HG03095 (cell line): ENCODE measurements around the gene PCNT.

Experiments used
- ATAC-seq: cut with Tn5 transposase; IDR thresholded peaks from one replicate; pipeline ENCODE4 v1.9.1; 2021; ENCODE audit warnings: moderate library complexity; ENCODE audit not compliant: unreplicated experiment

The PCNT gene

DNA sequence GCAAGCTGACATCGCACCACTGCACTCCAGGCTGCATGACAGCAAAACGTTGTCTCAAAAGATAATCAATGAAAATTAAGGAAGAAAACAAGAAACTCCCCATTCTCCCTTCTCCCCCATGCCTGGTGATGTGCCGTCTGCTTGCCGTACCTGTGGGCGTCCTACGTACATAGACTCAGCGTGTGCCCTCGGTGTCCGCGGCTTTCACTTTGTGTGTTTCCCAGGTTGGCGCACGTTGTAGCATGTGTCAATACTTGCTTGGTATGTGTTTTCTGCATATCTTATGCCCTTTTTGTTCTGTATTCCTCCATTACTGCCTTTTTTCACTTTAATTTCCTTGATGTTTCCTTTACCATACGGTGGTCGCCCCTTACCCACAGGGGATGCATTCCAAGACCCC lies 53.8 kb downstream of the PCNT start:
- ATAC-seq = no peak

DNA sequence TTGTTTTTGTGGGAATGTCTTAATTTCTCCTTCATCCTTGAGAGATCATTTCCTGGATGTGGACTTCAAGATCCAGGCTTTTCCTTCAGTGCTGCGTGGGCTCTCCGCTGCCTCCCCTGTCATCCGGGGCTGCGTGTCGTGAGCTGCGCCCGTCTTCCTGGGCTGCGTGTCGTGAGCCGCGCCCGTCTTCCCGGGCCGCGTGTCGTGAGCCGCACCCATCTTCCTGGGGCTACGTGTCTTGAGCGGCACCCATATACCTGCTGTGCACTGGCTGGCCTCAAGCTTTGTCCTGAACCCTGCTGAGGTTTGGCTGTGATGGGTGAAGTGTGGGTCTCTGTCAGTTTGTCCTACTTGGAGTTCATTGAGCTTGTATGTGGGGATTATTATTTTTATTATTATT lies 55.1 kb downstream of the PCNT start:
- ATAC-seq = no peak

DNA sequence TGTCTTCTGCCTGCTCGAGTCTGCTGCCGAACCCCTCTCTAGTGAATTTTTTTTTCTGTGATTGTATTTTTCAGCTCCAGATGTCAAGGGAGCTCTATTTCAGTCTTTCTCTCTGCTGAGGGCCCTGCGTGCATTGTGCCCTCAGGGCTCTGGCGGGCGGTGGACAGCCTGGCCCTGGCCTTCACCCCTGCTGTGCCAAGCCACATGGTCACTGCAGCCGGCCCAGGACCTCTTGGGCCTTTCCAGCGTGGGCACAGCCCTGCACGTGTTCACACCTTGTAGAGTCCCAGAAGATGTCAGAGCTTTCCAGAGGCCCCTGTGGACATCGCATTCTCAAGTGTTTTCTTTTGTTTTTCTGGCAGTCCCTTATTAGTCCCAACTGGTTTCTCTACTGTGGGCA lies 55.7 kb downstream of the PCNT start:
- no peak for ATAC-seq

DNA sequence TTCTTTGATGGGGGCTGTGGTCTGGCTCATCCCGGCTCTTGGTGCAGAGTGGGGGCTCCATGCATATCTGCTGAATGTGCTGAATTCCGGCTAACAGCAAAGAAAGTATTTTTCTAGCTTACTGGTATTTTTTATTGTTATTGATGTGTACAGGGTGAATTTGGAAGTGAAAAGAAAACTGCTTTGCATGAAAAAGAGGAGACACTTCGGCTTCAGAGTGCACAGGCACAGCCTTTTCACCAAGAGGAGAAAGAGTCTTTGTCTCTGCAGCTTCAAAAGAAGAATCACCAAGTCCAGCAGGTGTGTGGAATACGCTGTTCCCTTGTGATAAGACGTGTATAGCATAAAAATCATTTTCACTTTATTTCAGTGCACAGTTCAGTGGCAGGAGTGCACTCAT lies 57.6 kb downstream of the PCNT start:
- ATAC-seq = no peak

DNA sequence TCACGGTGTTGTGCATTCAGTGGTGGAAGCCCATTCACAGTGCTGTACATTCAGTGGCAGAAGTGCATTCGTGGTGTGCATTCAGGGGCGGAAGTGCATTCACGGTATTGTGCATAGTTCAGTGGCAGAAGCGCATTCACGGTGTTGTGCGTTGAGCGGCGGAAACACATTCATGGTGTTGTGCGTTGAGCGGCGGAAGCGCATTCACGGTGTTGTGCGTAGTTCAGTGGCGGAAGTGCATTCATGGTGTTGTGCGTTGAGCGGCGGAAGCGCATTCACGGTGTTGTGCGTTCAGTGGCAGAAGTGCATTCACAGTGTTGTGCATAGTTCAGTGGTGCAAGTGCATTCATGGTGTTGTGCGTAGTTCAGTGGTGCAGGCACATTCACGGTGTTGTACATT lies 60.6 kb downstream of the PCNT start:
- no peak for ATAC-seq

DNA sequence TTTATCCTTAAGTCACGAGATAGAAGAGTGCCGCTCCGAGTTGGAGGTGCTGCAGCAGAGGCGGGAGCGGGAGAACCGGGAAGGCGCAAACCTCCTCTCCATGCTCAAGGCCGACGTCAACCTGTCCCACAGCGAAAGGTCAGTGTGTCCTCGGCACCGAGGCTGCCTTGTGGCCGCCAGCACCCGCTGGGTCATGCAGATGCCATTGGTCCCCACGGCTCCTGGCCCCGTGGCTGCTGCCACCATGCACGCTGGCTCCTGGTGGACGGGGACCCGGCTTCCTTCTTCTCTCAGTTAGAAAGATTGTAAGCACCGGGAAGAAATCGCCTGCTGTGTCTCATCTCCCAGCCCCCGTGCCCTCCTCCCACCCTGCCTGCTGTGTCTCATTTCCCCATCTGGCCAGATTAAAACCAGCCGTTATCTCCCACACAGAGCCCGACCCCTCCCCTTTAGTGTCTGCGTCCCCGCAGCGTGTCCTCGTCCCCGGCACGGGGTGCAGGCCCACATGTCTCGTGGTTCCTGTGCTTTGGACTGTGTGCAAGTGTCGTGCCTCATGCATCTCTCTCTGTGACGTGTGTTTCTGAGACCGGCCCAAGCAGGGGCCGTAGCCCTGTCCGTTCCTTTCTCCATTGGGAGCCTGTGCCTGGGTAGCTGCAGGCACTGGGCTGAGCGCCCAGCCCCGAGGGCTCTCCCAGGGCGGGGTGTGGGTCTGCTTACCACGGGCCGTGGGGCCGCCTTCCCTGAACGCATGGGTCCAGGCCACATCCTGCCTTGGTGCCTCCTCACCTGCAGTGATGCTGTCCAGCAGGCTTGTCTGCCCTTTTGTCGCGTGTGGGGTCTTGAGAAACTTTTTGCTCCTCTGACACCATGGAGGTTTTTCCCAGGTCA lies 62.1 kb downstream of the PCNT start:
- no peak for ATAC-seq

DNA sequence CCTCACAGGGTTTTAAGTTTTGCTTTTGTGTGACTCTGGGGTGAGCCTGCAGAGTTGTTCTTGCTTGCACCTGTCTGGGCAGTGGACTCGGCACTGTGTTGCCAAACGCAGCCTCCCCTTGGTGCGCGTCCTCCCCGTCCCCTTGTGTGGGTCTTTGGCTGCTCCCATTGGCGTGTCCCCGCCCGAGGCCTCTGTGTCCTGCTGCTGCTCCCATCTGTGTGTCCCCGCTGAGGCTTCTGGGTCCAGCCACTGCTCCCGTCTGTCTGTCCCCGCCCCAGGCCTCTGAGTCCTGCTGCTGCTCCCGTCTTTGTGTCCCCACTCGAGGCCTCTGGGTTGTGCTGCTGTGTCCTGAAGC lies 62.8 kb downstream of the PCNT start:
- no peak for ATAC-seq

DNA sequence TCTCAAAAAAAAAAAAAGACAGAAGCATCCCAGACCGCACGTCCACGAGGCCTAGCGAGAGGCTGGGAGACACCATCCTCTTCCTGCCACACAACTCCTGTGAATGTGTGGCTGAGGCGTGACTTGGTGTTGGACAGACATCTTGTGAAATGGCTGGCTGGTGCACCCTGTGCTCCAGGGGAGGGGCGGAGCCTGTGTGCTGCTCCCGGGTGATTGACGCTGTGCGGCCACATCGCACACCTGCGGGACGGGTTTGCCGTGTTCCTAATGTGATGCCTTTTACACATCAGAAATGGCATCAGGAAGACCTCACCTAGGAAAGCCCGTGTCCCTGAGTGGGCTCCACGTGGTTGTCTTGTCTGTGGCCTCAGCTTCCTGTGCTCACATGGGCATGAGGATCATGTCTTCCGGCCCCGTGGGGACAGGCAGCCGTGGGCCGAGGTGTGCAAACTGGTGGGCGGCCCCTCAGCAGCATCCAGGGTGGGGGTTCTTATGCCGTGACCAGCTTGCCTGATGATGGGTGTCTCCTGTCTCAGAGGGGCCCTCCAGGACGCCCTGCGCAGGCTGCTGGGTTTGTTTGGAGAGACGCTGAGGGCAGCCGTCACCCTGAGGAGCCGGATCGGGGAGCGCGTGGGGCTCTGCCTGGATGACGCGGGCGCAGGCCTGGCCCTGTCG lies 64.4 kb downstream of the PCNT start:
- ATAC-seq = no peak

DNA sequence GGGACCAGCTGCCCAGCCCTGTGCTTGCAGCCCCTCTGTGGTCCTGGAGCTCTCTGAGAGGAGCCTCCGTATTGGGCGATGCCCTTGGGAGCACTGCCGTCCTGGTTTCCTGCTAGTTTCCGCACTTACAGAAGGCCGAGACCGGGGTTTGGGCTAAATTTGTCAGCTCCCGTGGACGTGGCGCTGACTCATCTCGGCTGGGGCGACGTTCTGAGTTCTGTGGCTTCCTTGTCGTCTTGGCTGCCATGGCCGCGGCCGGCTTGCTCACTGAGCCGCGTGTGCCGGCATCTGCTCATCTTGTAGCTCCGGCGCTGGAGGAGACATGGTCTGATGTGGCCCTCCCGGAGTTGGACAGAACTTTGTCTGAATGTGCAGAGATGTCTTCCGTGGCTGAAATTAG lies 64.9 kb downstream of the PCNT start:
- no peak for ATAC-seq

DNA sequence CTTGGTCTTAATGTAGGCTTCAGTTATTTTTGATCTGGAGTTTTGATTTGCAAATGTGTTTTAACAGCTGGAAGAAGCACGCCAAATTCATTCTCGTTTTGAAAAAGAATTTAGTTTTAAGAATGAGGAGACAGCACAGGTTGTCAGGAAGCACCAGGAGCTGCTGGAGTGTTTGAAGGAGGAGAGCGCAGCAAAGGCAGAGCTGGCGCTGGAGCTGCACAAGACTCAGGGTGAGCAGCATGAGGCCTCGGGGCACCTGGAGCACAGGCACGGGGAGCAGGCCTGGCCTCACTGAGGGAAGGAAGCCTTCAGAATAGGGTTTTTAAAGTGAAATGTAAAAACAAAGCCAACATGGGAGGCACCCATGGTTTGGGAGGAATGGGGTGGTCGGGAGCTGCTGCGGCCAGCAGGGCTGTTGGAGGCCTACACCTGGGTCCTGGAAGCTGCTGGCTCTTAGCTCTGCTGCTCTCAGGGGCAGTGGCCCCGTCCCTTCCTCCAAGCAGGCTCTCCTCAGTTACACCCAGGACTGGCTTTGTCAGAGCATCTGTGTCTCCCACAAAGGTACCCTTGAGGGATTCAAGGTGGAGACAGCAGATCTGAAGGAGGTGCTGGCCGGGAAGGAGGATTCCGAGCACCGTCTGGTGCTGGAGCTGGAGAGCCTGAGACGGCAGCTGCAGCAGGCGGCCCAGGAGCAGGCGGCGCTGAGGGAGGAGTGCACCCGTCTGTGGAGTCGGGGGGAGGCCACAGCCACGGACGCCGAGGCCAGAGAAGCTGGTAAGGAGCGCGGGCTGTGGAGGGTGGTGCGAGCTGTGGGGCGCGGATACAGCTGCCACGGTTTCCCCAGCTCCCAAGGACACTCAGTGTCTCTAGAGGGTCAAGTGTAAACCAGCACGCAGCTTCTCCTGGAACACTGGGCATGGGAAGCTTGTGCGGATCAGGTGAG lies 66.9 kb downstream of the PCNT start:
- ATAC-seq = no peak

DNA sequence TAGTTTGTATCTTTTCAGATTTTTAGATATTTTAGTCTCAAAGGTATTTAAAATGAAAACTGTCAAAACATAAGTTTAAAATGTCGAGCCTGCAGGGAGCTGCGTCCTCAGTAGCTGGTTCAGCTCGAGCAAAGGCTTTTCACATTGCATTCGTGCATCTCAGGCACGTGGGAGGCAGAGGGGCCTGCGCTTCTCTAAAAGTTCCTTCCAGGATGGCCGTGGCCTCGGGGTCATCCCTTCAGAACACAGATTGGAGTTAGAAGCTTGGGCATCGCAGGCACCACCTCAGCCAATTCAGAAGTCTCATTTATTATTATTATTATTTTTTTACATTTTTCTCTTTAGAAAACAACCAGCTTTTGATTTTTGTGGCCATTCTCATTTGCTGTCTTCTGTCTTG lies 67.8 kb downstream of the PCNT start:
- no peak for ATAC-seq

DNA sequence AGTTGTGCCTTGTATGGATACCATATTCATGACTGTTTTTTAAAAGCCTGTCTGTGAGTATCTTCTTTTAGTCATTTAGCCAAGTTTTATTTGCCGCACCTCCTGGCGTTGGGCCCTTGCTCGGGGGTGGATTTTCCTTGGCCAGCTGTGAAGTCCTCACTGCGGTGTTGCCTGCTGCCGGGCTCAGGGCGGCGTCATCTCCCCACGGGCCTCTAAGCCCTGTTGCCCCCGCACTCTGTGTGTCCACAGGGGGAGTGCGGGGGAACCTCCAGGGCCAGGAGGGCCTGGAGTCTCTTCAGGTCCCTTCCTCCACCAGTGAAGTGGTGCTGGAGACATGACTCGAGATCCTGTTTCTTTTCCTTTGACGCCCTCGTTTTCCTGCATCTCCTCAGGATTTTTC lies 69.0 kb downstream of the PCNT start:
- ATAC-seq = no peak

DNA sequence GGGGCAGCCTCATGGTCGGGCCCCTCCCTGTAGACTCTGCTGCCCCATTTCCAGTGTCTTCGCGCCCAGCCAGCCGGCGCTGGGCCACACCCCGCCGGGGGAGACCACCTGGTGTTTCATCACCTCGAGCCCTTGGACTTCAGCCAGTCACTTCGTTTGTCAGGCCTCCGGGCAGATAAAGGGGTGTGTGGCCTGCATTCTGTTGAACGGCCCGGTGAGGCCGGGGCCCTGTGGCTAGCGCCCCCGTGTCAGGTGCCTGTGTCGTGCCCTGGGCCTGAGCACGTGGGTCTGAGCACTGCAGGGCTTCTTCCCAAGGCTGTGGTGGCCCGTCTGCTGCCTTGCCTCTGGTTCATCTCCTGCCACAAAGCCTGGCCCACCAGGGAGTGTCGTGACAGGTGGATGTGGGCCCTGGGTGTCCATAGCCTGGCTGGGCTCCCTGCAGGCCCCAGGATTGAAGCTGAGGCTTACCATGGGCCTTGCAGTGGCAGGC lies 69.5 kb downstream of the PCNT start:
- no peak for ATAC-seq

DNA sequence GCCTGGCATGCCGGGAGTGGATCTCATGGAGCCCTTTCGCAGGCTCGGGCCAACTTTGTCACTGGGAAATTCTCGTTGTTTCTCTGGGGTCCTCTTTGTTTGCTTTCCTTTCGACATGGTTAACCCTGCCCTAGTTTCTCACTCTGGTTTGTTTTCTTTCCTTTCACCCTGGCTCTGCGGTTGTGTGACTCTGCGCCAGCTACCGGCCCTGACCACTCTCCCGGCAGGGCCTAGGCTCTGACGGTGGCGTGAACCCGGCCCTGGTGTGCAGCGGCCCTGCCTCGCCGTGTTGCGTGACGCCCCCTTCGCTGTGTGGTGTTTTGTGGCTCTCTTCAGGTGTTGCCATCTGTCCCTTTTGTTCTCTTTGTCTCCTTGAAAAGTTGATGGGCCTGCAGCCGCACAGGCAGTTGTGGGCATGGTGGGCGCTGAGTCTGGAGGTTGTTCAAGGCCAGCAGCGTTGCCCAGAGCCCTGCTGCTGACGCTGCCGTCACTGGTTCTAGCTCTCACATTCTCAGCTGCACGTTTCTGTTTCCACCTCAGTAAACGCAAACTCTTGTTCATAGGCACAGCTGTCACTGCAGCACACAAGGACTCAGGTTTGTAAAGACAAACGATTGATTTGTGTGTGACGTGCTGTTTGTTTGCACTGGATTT lies 70.1 kb downstream of the PCNT start:
- no peak for ATAC-seq

DNA sequence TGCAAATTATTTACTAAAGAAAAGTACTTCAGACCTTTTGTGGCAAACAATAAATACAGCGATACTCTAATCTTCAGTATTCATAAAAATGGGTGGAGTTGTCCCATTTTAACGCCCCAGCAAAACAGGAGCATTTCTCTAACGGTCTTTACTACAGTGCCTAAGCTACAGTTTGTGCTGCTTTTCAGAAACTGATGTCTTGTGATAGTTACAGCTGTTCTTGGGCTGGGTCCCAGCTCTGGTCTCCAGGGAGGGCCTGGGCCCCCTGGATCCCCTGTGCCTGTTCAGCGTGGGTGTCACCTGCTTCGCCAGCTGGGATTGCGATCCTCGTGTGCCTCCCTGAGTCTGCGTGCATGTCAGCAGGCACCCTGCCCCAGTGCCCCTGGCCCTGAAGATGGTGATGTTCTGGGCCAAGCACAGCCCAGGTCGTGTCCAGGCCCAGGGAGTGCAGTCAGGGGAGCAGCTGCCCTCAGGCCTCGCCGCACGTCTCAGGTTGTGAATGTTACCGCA lies 70.7 kb downstream of the PCNT start:
- ATAC-seq = no peak

DNA sequence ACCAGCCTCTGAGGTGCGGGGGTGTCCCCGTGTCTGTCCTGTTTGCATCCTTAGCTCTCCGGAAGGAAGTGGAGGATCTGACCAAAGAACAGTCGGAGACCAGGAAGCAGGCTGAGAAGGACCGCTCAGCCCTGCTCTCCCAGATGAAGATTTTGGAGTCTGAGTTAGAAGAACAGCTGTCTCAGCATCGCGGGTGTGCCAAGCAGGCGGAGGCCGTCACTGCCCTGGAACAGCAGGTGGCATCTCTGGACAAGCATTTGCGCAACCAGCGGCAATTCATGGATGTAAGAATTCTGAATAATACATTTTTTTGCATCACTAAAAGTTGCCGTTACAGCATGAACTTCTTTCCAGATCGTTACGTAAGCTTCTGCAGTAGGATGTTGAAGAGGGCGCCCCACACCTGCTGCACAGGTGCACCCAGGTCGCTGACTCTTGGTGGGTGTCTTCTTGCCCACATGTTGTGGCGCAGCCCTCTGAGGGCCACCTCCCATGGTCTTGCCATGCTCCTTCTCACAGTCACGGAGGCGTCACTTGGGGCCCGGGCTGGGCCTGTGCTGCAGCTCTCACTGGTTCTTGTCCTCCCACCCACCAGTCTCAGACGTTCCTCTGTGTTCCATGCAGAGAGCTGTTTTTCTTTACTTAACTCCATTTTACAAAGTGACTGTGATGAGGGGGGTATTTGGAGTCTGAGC lies 73.4 kb downstream of the PCNT start:
- no peak for ATAC-seq

DNA sequence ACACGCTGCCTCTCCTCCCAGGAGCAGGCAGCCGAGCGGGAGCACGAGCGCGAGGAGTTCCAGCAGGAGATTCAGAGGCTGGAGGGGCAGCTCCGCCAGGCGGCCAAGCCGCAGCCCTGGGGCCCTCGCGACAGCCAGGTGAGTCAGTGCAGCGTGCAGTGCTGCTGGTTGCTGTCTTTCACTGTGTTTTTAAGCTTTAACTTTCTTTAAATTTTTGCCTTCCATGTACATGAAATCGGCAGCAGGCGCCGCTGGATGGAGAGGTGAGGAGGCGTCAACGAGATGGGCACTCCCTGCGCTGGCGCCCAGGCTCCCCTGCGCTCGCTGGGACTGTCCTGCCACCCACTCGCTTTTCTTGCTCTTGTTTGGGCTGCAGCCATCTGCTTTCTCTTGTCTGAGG lies 74.0 kb downstream of the PCNT start:
- no peak for ATAC-seq

DNA sequence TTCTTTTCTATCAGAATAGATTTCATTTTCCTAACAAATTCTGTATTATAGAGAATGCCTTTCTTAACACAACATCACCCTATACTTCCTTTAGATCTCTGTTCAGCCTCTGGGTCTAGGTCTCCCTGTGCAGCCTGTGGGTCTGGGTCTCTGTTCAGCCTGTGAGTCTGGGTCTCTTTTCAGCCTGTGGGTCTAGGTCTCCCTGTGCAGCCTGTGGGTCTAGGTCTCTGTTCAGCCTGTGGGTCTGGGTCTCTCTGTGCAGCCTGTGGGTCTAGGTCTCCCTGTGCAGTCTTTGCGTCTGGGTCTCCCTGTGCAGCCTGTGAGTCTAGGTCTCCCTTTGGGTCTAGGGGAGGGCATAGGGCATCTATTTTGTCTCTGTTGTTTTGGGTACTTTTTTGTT lies 75.2 kb downstream of the PCNT start:
- ATAC-seq = no peak

DNA sequence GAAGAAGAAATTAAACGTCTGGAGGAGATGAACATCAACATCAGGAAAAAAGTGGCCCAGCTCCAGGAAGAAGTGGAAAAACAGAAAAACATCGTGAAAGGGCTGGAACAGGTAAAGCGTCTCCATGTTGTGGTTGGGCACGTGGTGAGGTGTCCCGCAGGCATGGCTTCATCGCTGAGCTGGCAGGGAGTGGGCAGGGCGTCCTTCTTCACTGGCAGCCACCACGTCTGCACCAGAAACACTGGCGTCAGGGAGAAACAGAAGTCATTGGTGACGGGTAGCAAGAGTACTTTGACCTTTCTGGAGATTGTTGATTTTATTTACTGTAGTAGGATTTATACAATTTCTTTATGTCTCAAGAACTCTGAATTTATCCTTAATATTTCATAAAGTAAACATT lies 75.7 kb downstream of the PCNT start:
- ATAC-seq = no peak
